T-helper 9 cell (primary cell): ENCODE data around the gene GRXCR2.
"Not testable (repeated sequence)": the region's sequence is repeated elsewhere in the genome, so short reads cannot be mapped to it uniquely, and the experiment has no call there.

Experiments used
- DNase-seq: peaks from one replicate; pipeline ENCODE4 v3.0.0-alpha.2; 2020
- total RNA-seq, 2 donors: gene quantifications; one replicate each; lab custom pipeline; 2026; lab: John Stamatoyannopoulos, UW

GRXCR2 gene
- total RNA-seq: 0 reads per million in 2 donors

GRCh38 chr5:145872914-145873313 lies at the start of gene GRXCR2:
Gene GRXCR2 (minus strand): TSS chr5:145873014. CDS start chr5:145872968, 46 bp downstream.
- no peak for DNase-seq

- no peak for DNase-seq
These were observed 49.2 kb upstream of the GRXCR2 start for GRCh38 chr5:145922059-145922458.

- DNase-seq: no peak
These were observed 48.4 kb upstream of the GRXCR2 start for GRCh38 chr5:145921211-145921610.

- DNase-seq: no peak
These were observed 47.9 kb upstream of the GRXCR2 start for GRCh38 chr5:145920542-145921210.

- DNase-seq: no peak
These were observed 46.6 kb upstream of the GRXCR2 start for GRCh38 chr5:145919413-145919812.

GRCh38 chr5:145918397-145918796 lies 45.6 kb upstream of the GRXCR2 start:
- DNase-seq: no peak

- no peak for DNase-seq
These were observed 44.5 kb upstream of the GRXCR2 start for GRCh38 chr5:145917288-145917687.

- no peak for DNase-seq
These were observed 43.3 kb upstream of the GRXCR2 start for GRCh38 chr5:145915970-145916638.

- no peak for DNase-seq
These were observed 40.9 kb upstream of the GRXCR2 start for GRCh38 chr5:145913701-145914100.

- no peak for DNase-seq
These were observed 39.8 kb upstream of the GRXCR2 start for GRCh38 chr5:145912594-145912993.

- no peak for DNase-seq
These were observed 39.2 kb upstream of the GRXCR2 start for GRCh38 chr5:145912019-145912418.

GRCh38 chr5:145911164-145911563 lies 38.4 kb upstream of the GRXCR2 start:
- DNase-seq: no peak

GRCh38 chr5:145908206-145908960 lies 35.6 kb upstream of the GRXCR2 start:
- no peak for DNase-seq

- no peak for DNase-seq
These were observed 33.6 kb upstream of the GRXCR2 start for GRCh38 chr5:145906401-145906800.

- DNase-seq: no peak
These were observed 31.9 kb upstream of the GRXCR2 start for GRCh38 chr5:145904743-145905142.

GRCh38 chr5:145903867-145904266 lies 31.1 kb upstream of the GRXCR2 start:
- DNase-seq: no peak

- no peak for DNase-seq
These were observed 30.3 kb upstream of the GRXCR2 start for GRCh38 chr5:145903113-145903512.

- no peak for DNase-seq
These were observed 29.6 kb upstream of the GRXCR2 start for GRCh38 chr5:145902421-145902820.

- no peak for DNase-seq
These were observed 25.4 kb upstream of the GRXCR2 start for GRCh38 chr5:145898171-145898570.

- not testable (repeated sequence) for DNase-seq
These were observed 18.6 kb upstream of the GRXCR2 start for GRCh38 chr5:145891378-145891777.

- no peak for DNase-seq
These were observed 16.8 kb upstream of the GRXCR2 start for GRCh38 chr5:145889611-145890010.

GRCh38 chr5:145887976-145888574 lies 15.3 kb upstream of the GRXCR2 start:
- DNase-seq: no peak

GRCh38 chr5:145887217-145887616 lies 14.4 kb upstream of the GRXCR2 start:
- DNase-seq: no peak
